Measurements from ENCODE around the gene MAPK12. TPM values are rescaled to one million over a fixed set of nuclear protein-coding genes. Genes with fewer than 3 reads are reported as not detected.

Gene MAPK12
- total and polyA plus RNA-seq, 9 of the 15 experiments (the other 6 are each of a cell fraction or from before 2014, with no cell fraction given) = 0.79 to 71.5 (median 32.8) TPM

DNA sequence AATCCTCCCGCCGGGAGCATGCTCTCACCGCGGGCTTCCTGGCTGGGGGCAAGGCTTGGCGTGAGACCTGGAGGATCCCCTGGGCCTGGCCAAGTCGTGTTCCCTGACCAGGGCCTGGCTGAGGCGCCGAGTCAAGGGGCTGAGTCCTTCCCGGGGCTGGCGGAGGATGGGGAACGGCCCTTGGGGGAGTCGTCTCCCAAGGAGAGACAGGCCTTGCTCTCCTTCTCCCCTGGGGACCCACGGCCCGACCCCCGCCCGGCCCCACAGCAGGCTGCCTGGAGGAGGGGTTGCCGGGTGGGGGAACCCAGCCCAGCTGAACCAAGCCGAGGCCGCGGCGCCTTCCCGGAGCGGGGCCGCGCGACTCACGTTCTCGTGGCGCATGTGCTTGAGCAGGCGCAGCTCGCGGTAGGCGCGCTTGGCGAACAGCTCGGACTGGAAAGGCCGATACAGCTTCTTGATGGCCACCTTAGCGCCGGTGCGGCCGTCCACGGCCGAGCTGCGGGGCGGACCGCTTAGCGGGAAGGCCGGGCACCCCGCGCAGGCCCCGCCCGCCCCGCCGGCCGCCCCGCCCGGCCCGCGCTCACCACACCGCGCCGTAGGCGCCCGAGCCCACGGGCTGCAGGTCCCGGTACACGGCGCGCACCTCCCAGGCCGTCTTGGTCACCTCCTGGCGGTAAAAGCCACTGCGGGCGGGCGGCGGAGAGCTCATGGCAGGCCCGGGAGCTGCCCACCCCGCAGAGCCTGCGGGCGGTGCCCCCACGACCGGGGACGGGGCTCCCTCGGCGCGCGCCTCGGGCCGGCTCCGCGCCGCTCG lies 475 bp downstream of the MAPK12 start (continued):
- TF ChIP-seq, protein P1, sequence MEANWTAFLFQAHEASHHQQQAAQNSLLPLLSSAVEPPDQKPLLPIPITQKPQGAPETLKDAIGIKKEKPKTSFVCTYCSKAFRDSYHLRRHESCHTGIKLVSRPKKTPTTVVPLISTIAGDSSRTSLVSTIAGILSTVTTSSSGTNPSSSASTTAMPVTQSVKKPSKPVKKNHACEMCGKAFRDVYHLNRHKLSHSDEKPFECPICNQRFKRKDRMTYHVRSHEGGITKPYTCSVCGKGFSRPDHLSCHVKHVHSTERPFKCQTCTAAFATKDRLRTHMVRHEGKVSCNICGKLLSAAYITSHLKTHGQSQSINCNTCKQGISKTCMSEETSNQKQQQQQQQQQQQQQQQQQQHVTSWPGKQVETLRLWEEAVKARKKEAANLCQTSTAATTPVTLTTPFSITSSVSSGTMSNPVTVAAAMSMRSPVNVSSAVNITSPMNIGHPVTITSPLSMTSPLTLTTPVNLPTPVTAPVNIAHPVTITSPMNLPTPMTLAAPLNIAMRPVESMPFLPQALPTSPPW (CRISPR knock-in tag; IDR thresholded peaks at IDR 0.05) = no peak
- TF ChIP-seq ZFX (CRISPR knock-in tag; IDR thresholded peaks at IDR 0.05) (peak; percentile 57; the same call in 1 of the 2 replicates), MYC (IDR thresholded peaks at IDR 0.05; ENCODE audit: low read depth, low read length) (peak; percentile 71; the same call in 1 of the 2 replicates), MYC (CRISPR knock-in tag; IDR thresholded peaks at IDR 0.05; ENCODE audit: borderline replicate concordance, low read depth) (no peak), ZNF75A (CRISPR knock-in tag; IDR thresholded peaks at IDR 0.05) (no peak), ZNF263 (CRISPR knock-in tag; IDR thresholded peaks at IDR 0.05; ENCODE audit: borderline replicate concordance) (0 out of 2 replicates have a peak, but pooled peaks have one; percentile 35), CTBP1 (IDR thresholded peaks at IDR 0.05; ENCODE audit: borderline replicate concordance) (0 out of 2 replicates have a peak, but pooled peaks have one; percentile 11), SUPT5H (IDR thresholded peaks at IDR 0.05) (no peak)
- TF ChIP-seq, protein P2, sequence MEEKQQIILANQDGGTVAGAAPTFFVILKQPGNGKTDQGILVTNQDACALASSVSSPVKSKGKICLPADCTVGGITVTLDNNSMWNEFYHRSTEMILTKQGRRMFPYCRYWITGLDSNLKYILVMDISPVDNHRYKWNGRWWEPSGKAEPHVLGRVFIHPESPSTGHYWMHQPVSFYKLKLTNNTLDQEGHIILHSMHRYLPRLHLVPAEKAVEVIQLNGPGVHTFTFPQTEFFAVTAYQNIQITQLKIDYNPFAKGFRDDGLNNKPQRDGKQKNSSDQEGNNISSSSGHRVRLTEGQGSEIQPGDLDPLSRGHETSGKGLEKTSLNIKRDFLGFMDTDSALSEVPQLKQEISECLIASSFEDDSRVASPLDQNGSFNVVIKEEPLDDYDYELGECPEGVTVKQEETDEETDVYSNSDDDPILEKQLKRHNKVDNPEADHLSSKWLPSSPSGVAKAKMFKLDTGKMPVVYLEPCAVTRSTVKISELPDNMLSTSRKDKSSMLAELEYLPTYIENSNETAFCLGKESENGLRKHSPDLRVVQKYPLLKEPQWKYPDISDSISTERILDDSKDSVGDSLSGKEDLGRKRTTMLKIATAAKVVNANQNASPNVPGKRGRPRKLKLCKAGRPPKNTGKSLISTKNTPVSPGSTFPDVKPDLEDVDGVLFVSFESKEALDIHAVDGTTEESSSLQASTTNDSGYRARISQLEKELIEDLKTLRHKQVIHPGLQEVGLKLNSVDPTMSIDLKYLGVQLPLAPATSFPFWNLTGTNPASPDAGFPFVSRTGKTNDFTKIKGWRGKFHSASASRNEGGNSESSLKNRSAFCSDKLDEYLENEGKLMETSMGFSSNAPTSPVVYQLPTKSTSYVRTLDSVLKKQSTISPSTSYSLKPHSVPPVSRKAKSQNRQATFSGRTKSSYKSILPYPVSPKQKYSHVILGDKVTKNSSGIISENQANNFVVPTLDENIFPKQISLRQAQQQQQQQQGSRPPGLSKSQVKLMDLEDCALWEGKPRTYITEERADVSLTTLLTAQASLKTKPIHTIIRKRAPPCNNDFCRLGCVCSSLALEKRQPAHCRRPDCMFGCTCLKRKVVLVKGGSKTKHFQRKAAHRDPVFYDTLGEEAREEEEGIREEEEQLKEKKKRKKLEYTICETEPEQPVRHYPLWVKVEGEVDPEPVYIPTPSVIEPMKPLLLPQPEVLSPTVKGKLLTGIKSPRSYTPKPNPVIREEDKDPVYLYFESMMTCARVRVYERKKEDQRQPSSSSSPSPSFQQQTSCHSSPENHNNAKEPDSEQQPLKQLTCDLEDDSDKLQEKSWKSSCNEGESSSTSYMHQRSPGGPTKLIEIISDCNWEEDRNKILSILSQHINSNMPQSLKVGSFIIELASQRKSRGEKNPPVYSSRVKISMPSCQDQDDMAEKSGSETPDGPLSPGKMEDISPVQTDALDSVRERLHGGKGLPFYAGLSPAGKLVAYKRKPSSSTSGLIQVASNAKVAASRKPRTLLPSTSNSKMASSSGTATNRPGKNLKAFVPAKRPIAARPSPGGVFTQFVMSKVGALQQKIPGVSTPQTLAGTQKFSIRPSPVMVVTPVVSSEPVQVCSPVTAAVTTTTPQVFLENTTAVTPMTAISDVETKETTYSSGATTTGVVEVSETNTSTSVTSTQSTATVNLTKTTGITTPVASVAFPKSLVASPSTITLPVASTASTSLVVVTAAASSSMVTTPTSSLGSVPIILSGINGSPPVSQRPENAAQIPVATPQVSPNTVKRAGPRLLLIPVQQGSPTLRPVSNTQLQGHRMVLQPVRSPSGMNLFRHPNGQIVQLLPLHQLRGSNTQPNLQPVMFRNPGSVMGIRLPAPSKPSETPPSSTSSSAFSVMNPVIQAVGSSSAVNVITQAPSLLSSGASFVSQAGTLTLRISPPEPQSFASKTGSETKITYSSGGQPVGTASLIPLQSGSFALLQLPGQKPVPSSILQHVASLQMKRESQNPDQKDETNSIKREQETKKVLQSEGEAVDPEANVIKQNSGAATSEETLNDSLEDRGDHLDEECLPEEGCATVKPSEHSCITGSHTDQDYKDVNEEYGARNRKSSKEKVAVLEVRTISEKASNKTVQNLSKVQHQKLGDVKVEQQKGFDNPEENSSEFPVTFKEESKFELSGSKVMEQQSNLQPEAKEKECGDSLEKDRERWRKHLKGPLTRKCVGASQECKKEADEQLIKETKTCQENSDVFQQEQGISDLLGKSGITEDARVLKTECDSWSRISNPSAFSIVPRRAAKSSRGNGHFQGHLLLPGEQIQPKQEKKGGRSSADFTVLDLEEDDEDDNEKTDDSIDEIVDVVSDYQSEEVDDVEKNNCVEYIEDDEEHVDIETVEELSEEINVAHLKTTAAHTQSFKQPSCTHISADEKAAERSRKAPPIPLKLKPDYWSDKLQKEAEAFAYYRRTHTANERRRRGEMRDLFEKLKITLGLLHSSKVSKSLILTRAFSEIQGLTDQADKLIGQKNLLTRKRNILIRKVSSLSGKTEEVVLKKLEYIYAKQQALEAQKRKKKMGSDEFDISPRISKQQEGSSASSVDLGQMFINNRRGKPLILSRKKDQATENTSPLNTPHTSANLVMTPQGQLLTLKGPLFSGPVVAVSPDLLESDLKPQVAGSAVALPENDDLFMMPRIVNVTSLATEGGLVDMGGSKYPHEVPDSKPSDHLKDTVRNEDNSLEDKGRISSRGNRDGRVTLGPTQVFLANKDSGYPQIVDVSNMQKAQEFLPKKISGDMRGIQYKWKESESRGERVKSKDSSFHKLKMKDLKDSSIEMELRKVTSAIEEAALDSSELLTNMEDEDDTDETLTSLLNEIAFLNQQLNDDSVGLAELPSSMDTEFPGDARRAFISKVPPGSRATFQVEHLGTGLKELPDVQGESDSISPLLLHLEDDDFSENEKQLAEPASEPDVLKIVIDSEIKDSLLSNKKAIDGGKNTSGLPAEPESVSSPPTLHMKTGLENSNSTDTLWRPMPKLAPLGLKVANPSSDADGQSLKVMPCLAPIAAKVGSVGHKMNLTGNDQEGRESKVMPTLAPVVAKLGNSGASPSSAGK (IDR thresholded peaks at IDR 0.05) = peak; percentile 74; the same call in 1 of the 2 replicates
- TF ChIP-seq, protein P3, sequence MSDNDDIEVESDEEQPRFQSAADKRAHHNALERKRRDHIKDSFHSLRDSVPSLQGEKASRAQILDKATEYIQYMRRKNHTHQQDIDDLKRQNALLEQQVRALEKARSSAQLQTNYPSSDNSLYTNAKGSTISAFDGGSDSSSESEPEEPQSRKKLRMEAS (CRISPR knock-in tag; IDR thresholded peaks at IDR 0.05) = peak; percentile 72; the same call in 1 of the 2 replicates
- TF ChIP-seq, protein P4, sequence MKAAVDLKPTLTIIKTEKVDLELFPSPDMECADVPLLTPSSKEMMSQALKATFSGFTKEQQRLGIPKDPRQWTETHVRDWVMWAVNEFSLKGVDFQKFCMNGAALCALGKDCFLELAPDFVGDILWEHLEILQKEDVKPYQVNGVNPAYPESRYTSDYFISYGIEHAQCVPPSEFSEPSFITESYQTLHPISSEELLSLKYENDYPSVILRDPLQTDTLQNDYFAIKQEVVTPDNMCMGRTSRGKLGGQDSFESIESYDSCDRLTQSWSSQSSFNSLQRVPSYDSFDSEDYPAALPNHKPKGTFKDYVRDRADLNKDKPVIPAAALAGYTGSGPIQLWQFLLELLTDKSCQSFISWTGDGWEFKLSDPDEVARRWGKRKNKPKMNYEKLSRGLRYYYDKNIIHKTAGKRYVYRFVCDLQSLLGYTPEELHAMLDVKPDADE (conservative IDR thresholded peaks at IDR 0.05; ENCODE audit: control insufficient read depth, low read depth, low read length) = peak; percentile 28; the same call in 1 of the 2 replicates
